Measurements from ENCODE around the gene GRIPAP1.

The GRIPAP1 gene

DNA sequence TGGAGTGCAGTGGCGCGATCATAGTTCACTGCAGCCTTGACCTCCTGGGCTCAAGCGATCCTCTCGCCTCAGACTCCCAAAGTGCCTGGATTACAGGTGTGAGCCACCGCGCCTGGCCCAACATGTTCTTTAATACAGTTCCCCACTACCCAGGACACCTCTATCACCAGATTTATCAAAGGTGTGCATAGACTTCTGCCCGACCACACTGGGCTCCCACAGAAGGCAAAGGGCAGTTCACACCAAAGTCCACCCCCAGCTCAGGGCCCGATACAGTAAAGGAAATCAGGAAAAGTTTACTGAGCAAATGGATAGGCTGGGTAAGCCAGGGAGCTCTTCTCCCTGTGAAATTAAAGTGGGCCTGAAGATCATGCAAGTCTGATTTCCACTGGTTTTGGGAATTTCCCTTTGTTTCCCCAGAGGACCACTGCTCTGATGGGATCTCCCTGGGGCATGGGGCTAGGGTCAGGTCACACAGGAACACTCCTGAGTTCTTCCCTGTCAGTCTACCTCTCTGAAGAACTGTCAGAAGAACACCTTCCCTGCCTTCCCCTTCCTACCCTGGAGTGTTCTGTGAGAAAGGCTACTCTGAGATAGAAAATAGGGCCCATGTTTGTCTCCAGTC, 65.5 kb downstream of the GRIPAP1 start:
- no peak for DNase-seq
- in situ Hi-C loops (cut with MboI; ENCODE audit: low pct_unique_long_range_greater_than_20kb, low sequenced_read_pairs), result no loop called here

DNA sequence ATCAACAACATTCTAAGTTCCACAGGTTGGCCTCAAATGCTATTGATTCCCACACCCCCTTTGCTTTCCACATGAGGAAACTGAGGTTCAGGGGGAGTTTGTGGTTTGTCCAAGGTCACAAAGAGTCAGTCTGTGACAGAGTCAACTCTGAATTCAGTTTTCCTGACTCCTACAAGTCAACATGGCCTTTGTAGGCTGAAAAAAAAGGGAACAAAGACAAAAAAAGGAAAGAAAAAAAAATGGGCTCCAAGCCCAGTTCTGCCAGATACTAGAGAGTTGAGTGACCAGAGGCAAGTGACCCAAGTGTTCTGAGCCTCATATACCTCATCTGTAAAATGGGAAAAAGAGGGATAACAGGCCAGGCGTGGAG, 66.8 kb downstream of the GRIPAP1 start:
- DNase-seq, result no peak
- in situ Hi-C loops (cut with MboI; ENCODE audit: low pct_unique_long_range_greater_than_20kb, low sequenced_read_pairs), result no loop called here

DNA sequence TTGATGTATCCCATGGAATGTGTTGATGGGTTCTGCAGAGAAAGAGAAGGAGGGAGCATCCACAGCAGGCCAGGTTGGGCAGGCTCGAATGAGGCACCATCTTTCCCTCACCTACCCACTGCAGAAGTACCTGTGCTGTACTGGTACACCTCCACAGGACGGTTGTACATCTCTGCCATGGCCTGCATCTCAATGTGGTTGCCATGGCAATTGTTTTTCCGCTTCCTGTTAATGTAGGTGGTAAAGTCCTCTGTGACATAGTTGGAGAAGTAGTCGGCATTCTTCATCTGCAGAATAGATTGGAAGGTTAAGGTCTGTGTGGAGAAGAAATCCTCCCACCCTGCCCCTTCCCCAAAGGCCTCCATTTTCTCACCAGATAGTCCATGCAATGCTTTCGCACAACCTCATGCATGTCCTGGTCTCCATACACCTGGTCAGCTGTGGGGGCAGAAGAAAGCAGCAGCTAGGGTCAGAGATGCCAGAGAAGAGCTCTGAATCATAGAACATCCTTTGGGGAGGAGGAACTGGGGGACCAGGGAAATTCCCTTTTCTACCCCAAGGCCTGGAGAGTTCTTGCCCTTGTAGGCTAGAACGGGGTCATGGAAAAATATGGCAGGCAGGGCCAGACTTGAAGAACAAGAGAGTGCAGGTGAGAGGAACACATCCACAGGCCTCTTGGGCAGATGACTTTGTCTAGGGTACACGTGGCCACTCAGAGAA, 67.3 kb downstream of the GRIPAP1 start:
- in situ Hi-C loops (cut with MboI; ENCODE audit: low pct_unique_long_range_greater_than_20kb, low sequenced_read_pairs), result no loop called here
- no peak for DNase-seq

DNA sequence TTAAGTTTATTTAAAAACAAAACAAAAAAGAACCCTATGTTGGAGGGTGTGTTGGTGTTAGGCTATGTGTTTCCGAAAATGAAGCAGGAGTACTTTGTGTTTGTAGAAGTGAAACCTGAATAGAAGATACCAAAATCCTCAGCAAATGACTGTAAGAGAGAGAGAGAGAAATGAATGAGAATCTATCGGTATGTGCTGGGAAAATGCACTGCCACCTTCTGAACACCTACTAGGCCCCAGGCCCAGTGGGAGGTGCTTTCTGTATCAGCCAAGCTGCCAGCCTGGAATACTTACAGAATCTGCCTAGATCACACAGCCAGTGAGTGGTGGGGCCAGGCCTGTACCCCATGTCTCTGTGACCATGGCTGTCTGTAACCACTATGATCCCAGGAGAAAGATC, 68.3 kb downstream of the GRIPAP1 start:
- DNase-seq, result no peak
- in situ Hi-C loops (cut with MboI; ENCODE audit: low pct_unique_long_range_greater_than_20kb, low sequenced_read_pairs), result no loop called here

DNA sequence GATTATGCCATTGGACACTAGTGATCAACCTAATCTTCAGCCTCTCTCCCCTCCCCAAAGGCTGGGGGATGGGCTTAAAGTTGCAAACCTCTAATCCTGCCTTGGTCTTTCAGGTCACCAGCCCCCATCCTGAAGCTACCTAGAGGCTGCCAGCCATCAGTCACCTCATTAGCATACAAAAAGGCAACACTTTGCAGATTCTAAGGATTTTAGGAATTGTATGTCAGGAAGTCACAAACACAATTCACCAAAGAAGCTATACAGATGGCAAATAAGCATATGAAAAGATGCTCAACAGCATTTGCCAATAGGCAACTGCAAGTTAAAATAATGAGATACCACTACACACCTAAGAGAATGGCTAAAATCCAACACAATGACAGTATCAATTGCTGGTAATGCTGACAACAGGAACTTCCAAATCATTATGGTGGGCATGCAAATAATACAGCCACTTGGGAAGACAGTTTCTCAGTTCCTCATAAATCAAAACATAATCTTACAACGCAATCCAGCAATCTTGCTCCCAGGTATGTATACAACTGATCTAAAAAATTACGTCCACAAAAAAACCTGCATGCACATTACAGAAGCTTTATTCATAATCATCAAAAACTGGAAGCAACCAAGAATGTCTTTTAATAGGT, 74.2 kb downstream of the GRIPAP1 start:
- in situ Hi-C loops (cut with MboI; ENCODE audit: low pct_unique_long_range_greater_than_20kb, low sequenced_read_pairs), result no loop called here

DNA sequence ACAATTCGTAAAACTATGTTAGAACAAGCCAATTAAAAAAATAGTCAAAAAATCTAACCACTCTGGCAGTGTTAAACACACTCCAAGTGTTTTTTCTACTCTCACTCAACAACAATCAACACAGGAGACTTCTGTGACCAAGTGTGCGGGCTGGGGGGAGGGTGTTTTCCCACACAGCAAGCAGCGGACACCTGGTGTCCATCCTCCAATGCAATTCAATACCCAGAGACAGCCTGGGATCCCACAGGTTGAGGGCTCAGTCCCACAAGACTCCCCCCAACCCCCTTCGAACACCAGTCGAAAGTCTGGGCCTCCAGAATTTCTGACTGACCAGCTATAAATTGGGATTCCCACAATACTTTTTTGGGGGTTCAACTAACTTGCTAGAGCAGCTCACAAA, 74.9 kb downstream of the GRIPAP1 start:
- no peak for DNase-seq
- in situ Hi-C loops (cut with MboI; ENCODE audit: low pct_unique_long_range_greater_than_20kb, low sequenced_read_pairs), result no loop called here

More for the DNA sequence above, 74.2 kb downstream of the GRIPAP1 start:
- no peak for DNase-seq

DNA sequence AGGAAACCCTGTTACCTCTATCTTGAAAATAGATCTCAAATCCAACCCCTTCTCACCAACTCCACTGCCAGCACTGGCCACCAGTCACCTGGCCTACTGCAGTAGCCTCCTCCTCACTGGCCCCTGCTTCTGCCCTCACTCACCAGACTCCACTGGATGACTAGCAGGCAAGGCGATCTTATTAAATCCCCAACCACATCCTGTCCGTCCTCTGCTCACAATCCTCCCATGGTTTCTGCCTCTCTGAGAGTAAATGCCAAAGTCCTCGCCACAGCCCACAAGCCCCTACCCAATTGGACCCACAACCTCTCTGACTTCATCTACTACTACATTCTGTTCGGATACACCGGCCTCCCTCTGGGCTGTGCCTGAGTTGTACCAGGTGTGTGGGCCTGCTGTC, 77.8 kb downstream of the GRIPAP1 start:
- no peak for DNase-seq
- in situ Hi-C loops (cut with MboI; ENCODE audit: low pct_unique_long_range_greater_than_20kb, low sequenced_read_pairs), result no loop called here

DNA sequence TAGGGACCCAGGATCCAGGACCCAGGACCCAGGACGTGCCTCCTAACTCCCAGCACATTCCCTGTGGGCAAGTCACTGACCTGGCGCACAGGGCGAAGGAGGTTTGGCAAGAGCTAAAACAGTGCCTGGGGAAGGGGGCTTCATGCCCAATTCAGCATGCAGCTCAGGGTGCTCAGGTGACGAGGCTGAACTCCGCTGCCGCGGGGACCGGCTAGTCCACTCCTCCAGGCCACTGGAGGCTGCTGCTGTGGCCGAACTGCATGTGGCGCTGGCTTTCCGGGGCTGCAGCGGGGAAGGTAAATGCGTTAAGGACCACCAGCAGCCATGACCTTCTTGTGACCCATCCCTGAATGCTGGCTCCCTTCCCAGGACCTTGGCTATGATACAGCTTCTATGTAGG, 78.3 kb downstream of the GRIPAP1 start:
- in situ Hi-C loops (cut with MboI; ENCODE audit: low pct_unique_long_range_greater_than_20kb, low sequenced_read_pairs), result no loop called here

More for the DNA sequence above, 78.3 kb downstream of the GRIPAP1 start:
- DNase-seq, result no peak

Measured in KBM-7 (cell line).